GM21825 (cell line): ENCODE measurements around the gene MTA3.
A peak's percentile ranks its signal among the peaks of the same experiment; 100 is the strongest.

Experiments used
- ATAC-seq: cut with Tn5 transposase; IDR thresholded peaks from one replicate; pipeline ENCODE4 v1.9.1; 2021; ENCODE audit warnings: mild to moderate bottlenecking, moderate library complexity; ENCODE audit not compliant: unreplicated experiment

The MTA3 gene

DNA sequence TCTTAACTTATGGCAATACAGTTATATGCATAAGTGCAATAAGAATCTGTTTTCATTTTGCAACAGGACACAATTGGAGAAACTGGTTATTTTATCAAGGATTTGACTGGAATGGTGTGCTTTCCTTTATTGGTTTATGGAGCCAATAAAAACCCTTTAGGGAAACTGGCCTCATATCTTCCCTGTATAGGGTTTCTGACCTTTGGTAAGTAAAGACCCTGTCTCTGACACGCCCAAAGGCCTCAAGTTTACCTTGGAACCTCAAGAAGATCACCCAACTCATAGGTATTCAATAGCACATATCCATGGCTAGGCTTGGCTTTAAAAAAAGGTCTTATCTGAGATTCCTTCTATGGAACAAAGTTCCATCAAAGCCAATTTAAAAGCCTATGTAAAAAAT is 212.7 kb downstream of the MTA3 start:
- no peak for ATAC-seq

DNA sequence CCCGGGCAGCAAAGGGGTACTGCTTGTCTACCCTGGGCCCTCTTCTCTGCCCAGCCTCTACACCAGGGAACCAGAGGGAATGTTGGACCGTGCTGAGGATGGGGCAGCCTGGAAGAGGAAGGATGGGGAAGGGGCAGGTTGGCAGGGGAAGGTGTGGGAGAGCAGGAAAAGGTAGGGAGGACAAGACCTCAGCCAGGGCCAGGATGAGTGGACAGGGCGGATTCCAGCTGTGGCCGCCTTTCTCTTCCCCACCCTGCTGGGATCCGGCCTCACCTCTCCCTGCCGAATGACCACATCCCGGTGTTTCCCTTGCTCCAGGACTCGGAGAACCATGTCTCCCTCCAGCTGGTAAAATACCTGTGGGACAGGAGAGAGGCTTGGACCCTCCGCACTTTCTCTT is 215.1 kb downstream of the MTA3 start:
- no peak for ATAC-seq

GRCh38 chr2:42784204-42784880 is 215.9 kb downstream of the MTA3 start:
- no peak for ATAC-seq

DNA sequence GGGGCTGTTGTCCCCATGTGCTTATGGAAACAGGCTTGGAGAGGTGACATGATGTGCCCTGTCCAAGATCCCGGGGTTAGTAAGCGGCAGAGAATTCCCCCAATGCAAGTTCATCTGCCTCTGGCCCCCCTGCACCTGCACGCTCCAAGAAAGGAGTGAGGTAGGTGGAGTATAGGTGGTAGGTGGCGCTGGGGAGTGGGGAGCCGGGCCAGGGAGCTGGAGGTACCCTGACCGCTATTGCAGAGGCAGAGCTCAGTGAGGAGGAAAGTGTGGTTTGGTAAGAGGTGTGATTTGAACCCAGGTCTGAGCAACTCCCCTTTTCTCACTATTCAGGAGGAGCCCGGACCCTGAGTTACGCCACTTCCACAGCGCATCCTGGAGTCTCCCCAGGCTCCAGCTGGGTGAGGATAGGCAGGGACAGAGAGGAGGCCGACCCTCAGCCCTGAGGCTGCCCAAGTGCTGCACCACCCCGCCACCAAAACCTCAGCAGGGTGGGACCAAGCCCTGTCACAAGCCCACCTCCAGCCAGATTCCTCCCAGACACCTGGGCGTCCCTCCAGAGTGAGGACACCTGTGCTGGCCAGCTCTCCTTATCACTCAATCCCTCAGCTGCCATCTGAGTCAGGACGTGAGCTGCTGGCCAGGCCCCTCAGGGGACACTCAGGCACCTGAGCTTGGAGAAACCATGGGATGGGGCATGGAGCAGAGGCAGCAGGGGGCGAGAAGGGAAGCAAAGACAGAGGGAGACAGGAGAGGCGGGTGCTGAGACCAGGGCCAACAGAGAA is 218.3 kb downstream of the MTA3 start:
- ATAC-seq: no peak

- no peak for ATAC-seq
These were observed 219.0 kb downstream of the MTA3 start for GRCh38 chr2:42787424-42787787.

DNA sequence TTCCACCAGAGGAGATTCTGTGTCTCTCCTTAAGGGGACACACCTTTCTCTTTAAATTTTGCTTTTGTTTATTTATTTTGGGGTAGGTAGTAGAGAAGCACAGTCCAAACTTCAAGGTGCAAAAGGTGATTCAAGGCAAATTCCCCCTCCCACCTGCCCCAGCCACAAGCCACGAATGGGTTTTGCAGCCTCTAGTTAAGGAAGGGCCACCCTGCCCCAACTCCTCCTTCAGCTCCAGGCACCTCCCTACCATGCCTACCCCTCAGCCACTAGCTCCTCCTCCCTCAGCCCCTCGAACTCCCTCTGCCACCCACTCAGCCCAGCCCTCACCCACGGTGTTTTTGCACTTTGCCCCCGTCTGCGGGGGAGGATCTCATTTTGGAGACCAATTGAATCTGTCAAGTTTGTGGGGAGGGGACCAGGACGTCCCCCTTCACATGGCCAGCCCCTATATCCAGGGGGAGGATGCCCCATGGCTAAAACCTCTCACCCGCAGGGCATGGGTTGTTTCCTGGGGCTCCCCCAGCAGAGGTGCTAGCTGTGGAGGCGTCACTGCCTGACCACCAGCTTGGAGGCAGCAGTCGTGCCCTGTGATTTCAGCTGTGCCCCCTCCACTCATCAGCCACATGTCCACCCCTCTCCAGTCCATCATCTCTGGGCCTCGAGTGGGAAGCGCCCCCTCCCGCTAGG is 219.5 kb downstream of the MTA3 start:
- ATAC-seq: no peak

GRCh38 chr2:42788478-42788793 is 220.0 kb downstream of the MTA3 start:
- no peak for ATAC-seq

DNA sequence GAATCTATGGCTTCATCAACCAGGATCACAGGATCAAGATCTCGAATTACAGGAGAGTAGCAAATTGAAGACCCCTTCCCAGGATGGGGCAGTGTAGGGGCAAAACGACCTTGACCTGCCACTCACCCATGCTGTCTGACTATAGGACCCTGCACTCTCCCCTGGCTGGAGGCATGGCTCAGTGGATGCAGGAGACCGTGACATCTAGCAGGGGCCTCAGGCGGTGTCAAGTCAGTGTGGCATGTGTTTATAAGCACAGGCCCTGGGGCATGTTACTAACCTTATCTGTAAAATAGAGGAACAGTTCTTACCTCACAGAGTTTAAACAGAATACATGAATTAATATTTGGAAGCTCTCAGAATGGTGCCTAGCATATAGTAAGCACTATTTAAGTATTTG is 220.4 kb downstream of the MTA3 start:
- no peak for ATAC-seq

- no peak for ATAC-seq
These were observed 221.3 kb downstream of the MTA3 start for GRCh38 chr2:42789751-42790150.

DNA sequence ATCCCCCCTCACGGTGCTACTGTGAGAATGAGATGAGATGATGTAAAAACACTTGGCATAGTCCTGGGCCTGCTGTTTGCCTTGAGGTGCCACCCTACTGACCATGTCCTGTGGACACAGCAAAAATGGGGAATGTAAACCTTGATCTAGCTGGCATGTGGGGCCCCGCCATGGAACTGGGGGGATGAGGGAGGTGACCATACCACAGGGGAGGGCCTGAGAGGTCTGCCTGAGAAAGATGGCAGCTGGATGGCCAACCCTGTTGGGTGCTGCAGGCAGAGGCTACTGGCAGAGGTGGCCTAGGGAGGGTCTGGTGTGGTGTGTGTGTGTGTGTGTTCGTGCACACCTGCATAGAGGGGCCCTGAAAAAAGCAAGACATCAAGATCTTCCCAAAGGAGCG is 223.2 kb downstream of the MTA3 start:
- ATAC-seq: no peak

DNA sequence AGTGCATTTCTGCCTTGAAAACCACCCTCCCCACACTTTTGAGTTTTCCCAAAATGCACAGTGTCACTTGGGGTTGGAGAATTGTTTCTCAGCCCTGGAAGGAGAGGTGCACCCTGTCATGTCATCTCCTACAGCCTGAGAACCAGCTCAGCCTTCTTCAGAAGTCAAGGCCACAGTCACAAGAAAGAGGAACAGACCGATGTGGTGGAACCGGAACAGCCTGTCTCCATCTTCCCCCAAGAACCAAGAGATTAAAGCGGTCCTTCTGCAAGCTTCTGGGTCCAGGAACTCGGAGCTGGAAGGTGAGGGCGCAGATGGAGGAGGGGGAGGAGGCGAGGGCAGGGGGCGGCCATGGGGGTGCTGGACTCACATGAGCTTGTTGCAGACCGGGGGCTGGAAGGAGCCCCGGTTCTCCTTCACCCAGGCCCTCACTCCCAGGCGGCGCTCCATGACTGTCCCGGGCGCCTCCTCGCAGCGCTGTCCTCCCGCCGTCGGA is 223.7 kb downstream of the MTA3 start:
- ATAC-seq: peak; percentile 19

DNA sequence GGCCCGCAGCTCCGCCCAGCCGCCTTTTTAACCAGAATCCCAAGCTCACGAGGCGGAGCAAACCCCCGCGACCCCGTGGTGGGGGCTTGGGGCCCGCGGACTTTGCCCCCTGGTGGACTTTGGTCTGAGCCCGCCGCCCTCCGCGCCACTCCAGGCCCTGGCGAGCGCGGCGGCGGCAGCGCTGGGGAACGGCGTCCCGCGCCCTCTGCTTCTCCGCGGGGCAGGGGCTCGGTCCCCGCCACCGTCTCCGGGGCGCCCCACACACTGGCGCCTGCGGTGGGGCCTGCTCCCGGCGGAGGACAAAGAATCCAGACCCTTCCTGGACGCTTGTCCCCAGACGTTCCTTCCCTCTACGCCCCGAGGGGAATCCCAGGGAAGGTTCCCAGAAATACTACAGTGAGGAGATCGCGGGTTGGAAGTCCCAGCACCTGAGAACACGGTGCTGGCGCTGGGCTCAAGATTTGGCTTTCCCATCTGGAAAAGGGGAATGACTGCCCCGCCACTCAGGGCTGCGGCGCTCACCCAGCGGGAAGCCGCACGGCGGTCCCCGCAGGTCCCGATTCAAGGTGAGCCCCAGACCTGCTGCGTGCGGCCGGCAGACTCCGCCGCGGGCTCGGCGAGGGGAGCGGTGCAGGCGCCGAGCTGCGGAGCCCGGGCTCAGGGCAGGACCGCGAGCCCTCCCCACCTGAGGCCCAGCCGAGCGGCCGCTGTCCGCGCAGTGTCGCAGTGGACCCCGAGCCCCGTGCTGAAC is 224.3 kb downstream of the MTA3 start, which contains the start of gene HAAO:
Gene HAAO, minus strand, starts transcription at position 1 of the 751 bp plus-strand sequence. CDS start 47 bp downstream, outside the sequence.
- ATAC-seq: peak; percentile 28

DNA sequence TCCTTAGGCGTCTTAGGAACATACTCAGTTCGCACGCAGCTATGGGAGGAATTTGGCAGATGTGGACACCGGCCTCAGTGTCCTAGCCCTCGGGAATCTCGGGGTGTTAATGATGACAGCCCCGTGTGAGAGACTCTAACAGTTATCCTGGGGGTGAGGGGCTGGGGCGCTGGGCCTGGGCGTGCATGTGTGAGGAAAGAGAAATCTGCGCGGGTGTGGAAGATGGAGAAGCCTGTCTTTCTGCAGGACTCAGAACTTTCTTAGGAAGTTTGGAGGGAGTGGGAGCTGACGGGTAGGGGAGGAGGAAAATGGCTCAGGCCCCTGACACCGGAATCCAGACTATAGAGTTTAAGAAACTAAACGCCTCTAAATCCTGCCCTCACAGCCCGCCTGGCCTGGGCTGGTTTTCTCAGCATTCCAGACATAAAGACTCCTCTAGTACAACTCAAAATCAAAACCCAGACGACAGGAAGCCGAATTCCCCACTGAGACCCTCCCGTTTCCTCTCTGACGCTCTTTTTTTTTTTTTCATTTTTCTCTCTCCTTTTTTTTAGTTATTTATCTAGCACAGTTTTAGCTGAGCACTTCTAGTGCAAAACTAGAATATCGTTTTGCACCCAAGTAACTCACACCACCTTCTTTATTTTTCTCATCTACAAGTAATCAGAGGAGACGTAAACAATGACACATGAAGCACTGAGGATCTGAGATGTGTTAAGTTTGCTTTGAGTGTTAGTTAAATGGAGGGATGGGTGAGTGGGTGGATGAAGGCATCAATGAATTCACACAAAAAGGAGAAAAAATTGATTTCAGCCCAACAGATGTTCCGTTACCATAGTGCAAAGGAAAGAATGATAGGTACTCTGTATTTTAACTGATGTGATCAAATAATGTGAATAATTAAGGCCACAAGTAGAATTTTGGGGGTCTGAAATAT is 225.2 kb downstream of the MTA3 start:
- ATAC-seq: no peak

DNA sequence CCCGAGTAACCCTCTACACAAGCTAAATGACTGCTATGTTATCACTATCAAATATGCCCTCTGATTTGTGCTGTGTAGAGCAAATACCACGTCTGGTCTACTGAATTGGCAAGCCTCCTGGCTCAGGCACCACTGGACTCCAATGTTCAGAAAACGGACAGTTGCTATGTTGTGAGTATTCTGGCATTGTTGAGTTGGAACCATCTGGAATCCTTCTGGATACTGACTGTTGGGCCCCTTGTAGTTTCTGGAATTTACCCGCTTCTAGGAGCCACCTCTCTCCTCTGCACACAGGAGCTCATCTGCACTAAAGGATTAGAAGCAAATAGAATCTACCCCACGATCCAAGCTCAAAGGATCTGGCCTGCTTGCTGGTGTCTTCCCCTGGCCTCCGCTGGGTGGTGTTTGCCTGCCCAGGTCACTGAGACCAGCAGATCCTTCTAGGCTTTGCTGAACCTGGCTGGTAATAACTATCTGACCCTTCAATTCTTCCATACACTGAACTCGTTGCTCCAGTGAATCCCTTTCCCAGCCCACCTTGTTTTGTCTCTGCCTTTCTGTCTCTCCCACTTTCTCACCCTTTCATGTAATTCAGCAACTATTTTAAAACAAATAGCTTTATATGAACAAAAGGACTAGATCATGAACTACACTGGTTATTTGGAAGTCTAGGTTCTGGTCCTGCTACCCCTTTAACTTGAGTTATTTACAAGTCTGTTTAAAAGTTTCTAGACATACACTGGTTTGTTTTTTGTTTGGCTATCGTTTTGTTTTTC is 226.0 kb downstream of the MTA3 start:
- ATAC-seq: no peak

- ATAC-seq: no peak
These were observed 226.8 kb downstream of the MTA3 start for GRCh38 chr2:42795275-42795674.

DNA sequence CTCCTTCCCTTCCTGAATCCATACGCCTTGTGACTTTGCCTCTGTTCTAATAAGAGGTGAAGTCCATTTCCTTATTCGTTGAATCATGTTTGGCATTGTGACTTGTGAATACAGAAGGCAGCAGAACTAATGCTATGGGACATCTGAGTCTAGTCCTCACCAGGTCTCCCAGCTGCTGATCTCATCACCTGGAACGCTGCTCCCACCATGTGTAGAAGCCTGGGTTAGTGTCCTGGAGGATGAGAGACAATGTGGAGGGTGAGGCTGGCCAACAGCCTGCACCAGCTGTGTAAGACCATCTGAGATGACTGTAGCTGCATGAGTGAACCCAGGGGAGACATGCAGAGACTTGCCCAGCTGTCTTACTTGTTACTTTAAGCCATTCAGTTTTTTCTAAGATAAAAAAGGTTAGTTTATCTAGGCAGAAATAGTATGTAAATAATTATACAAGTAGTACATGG is 227.4 kb downstream of the MTA3 start:
- peak; percentile 47 for ATAC-seq

- ATAC-seq: no peak
These were observed 228.2 kb downstream of the MTA3 start for GRCh38 chr2:42796427-42797248.

GRCh38 chr2:42797281-42797680 is 228.8 kb downstream of the MTA3 start:
- ATAC-seq: no peak
